PC-3 (cell line): ENCODE data around the gene PID1.

Experiments used
- CTCF ChIP-seq: fragments of 300-600 bp; sonication (generic); conservative IDR thresholded peaks from 2 replicates; pipeline ENCODE4 v1.5.1; 2017; ENCODE audit warnings: antibody characterized with exemption, low read depth, mild to moderate bottlenecking, low read length
- EZH2 ChIP-seq: fragments of 300-600 bp; sonication (generic); IDR thresholded peaks from one replicate; pipeline ENCODE4 v1.6.1; 2017; ENCODE audit warnings: antibody characterized with exemption, mild to moderate bottlenecking, low read length; ENCODE audit not compliant: unreplicated experiment

- no peak for TF ChIP-seq CTCF
- TF ChIP-seq EZH2, result no peak
Measured at GRCh38 chr2:229175497-229175863, 95.6 kb downstream of the PID1 start.
